SH-SY5Y (cell line): ENCODE results near the gene MTERF2.

Source experiments
- GATA2 ChIP-seq: IDR thresholded peaks from 2 replicates; pipeline ENCODE4 v1.6.1; 2011; ENCODE audit warnings: mild to moderate bottlenecking, low read depth, low read length
- GATA3 ChIP-seq: IDR thresholded peaks from 2 replicates; pipeline ENCODE4 v1.6.1; 2011; ENCODE audit warnings: low read depth, mild to moderate bottlenecking, low read length, moderate library complexity

Gene MTERF2

DNA sequence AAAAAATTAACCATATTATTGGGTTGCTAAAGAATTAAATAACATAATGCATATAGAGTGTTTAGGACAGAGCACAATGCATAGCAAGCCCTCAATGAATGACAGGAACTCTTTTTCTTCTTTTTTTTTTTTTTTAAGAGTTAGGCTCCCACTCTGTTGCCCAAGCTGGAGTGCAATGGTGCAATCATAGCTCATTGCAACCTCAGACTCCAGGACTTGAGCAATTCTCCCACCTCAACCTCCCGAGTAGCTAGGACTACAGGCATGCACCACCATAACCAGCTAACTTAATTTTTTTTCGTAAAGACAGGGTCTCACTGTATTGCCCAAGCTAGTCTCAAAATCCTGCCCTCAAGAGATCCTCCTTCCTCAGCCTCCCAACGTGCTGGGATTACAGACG is 20.5 kb upstream of the MTERF2 start:
- TF ChIP-seq GATA3 (no peak), GATA2 (no peak)

DNA sequence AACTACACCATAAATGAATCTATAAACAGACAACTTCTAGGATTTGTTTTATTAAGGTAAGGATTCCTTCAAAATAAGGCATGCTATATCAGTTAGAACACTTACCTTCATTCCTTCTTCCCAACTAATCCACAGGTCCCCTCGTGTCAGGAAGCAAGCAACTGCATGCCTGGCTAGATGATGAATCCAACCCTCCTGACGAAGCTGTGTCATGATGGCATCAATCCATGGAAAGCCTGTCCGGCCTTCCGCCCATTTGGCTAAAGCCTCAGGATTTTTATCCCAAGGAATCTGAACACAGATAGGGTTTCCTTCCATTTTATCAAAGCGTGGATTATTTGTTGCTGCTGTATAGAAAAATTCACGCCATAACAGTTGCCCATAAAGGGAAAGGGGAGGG is 12.5 kb upstream of the MTERF2 start:
- no peak for TF ChIP-seq GATA3
- no peak for TF ChIP-seq GATA2

GRCh38 chr12:106997916-106998315 is 11.0 kb upstream of the MTERF2 start:
- TF ChIP-seq GATA2 (no peak), GATA3 (no peak)

GRCh38 chr12:106994579-106995220 is 7.8 kb upstream of the MTERF2 start:
- TF ChIP-seq GATA2, result no peak

DNA sequence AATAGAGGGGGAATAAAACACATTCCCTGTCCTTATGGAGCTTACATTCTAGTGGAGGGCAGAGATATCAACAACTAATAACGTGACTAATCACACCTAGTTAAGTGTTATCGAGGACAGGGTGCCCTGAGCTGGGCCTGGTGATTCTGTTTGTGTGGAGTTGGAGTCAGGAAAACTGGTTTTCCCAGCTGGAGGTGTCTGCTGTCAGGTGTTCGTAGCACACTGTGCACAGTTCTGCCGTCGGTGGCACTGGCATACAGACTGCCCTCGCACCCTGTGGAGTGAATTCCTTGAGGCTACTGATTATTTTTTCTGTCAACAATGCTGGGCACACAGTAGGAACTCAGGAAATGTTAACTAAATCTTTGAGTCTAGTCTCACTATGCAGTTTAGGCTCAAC is 900 bp upstream of the MTERF2 start:
- TF ChIP-seq GATA3 (no peak), GATA2 (no peak)

DNA sequence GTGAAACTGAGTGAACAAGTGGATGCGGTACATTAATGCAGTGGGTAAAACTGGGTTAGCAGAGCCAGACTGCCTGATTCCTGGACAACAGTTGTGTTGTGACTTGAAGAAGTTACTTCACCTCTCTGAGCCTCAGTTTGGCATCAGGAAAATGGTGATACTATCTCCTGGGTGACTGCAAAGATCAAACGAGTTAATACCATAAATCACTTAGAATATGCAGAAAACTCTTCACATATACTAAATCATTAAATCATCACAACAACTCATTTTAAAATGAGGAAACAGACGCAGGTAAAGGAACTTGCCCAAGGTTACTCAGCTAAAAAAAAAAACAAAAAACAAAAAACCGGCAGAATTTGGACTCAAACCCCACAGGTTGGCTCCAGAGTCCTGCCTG is 811 bp downstream of the MTERF2 start:
- TF ChIP-seq GATA3 (no peak), GATA2 (no peak)

GRCh38 chr12:106985479-106985878 is 1.5 kb downstream of the MTERF2 start:
- TF ChIP-seq GATA3, result no peak
- TF ChIP-seq GATA2, result no peak

DNA sequence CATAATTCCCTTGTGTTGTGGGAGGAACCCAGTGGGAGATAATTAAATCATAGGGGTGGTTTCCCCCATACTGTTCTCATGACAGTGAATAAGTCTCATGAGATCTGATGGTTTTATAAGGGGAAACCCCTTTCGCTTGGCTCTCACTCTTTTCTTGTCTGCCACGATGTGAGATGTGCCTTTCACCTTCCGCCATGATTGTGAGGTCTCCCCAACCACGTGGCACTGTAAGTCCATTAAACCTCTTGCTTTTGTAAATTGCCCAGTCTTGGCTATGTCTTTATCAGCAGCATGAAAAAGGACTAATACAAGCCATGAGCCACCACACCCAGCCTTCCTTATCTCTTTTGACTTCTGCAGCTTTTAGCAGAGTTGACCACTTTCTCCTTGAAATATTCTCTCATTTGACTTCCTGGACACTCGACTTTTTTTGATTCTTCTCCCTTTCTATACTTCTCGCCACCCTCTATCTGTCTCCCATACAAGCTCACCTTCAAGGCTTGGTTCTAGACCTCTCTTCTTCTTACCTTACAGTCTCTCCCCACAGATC is 2.3 kb downstream of the MTERF2 start:
- TF ChIP-seq GATA2 (no peak), GATA3 (no peak)

- TF ChIP-seq GATA2 (no peak), GATA3 (no peak)
These were observed 4.7 kb downstream of the MTERF2 start for GRCh38 chr12:106982229-106982628.

DNA sequence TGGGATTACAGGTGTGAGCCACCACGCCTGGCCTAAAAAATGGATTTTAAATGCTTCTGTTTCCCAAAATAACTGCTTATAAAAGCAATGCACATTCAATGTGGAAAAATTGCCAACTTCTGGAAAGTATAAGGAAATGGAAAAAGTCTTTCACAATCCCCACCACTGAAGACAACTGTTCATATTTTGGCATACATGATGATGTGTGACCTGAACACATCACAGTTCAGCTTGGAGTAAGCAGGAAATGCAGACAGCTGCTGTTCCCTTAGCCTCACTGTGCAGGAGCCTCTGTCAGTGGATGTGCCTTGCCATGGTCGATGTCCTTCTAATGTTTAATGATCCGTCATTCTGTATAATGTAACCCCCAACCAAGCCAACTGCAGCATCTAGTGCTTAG is 5.2 kb downstream of the MTERF2 start:
- TF ChIP-seq GATA3, result no peak
- TF ChIP-seq GATA2, result no peak

DNA sequence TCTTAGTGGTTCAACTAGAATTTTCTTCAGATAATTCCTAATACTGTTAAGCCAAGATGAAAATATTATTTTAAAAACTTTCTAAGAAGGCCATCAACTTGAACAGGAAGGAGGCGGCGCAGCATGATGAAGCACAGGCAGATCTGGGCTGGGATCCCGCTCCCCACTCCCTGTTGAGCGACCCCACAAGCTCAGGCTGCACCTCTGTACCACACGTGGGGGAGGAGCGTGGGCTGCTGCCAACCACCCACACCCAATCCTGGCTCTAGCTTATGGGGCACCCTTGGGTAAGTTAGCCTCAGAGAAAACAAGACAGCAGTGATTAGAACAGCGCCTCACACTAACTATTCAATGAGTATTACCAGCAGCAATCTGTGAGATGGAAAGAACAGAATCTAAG is 6.0 kb downstream of the MTERF2 start:
- TF ChIP-seq GATA3 (no peak), GATA2 (no peak)

- TF ChIP-seq GATA3 (no peak), GATA2 (no peak)
These were observed 8.7 kb downstream of the MTERF2 start for GRCh38 chr12:106978035-106978800.

DNA sequence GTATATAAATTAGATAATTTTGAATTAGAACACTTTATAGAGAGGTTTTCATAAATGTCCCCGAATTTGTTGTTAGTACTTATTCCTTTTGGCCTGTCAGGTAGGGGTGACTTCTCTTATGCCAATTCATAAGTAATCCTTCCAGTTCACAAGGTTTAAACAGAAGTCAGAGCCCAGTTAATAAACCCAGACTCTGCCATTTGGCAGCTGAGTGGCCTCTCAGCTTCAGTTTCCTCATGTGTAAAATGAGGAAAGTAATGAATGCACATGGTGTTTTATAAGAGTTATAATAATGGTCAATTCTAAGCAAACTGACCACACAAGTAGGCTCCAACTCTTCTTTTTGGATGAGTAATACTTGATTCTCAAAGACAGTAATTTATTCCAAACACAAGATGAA is 10.3 kb downstream of the MTERF2 start:
- TF ChIP-seq GATA3 (no peak), GATA2 (no peak)

- TF ChIP-seq GATA2, result no peak
- TF ChIP-seq GATA3, result no peak
These were observed 10.8 kb downstream of the MTERF2 start for GRCh38 chr12:106975993-106976658.

- no peak for TF ChIP-seq GATA3
- no peak for TF ChIP-seq GATA2
These were observed 11.8 kb downstream of the MTERF2 start for GRCh38 chr12:106975098-106975497.

GRCh38 chr12:106974511-106974910 is 12.4 kb downstream of the MTERF2 start:
- TF ChIP-seq GATA3, result no peak
- TF ChIP-seq GATA2, result no peak
